Camera-type eye (tissue), 1 donor: Measurements from ENCODE around the gene WDR41. TPM values are rescaled to one million over a fixed set of nuclear protein-coding genes. Genes with fewer than 3 reads are reported as not detected.

Experiments used
- total RNA-seq: library from RNA; depleted of rRNA; stranded (reverse); fragments of >200 nt; gene quantifications from one replicate; pipeline ENCODE4 v1.2.3, GENCODE V29; 2014

The WDR41 gene, protein sequence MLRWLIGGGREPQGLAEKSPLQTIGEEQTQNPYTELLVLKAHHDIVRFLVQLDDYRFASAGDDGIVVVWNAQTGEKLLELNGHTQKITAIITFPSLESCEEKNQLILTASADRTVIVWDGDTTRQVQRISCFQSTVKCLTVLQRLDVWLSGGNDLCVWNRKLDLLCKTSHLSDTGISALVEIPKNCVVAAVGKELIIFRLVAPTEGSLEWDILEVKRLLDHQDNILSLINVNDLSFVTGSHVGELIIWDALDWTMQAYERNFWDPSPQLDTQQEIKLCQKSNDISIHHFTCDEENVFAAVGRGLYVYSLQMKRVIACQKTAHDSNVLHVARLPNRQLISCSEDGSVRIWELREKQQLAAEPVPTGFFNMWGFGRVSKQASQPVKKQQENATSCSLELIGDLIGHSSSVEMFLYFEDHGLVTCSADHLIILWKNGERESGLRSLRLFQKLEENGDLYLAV
- 80.0 TPM for total RNA-seq

DNA sequence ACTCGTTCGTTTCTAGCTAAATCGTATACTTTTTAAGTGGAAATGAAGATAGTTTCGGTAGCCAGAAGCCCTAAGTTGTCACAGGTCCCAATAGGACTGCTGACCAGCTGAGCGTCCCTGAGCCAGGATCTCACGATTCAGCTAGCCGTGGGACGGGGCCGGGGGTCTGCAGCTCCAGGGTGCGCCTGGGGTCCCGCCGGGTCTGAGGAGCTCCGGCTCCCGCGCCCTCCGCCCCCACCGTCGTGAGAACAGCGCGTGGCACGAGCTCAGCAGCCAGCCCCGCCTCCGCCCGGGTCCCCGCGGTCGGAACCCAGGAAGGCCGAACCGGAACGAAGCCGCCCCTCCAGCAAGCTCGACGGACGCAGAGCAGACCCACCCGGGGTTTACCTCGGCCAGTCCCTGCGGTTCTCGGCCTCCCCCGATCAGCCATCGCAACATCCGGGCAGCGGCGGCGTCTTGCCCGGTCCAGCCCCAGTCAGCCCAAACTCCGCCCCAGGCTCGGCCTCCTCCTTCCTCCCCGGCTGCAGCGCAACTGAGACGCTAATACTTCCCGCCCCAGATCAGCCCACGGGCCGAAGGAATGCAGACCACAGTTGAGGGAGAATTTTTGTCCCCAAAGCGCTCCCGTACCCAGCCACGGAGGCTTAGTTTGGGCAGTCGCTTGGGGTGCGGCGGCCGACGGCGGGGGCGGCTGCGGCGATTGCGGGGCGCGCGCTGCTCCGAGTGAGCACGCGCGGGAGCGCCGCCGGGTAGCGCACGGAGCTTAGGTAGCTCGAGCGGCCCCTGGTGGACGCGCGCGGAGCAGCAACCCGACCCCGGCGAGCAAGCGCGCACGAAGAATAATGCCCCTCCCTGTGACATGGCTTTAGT lies at the start of gene WDR41:
WDR41 (minus strand) TSS at position 534 of the 870 bp plus-strand sequence; CDS start at position 438, 96 bp downstream.

Other genes starting within 250 kb of the WDR41 start
- gene OTP, start 146.4 kb upstream of the WDR41 start, total RNA-seq, result not detected